Stimulated activated CD8-positive, alpha-beta memory T cell treated with anti-CD3 and anti-CD28 coated beads, Interleukin-2, amount 100 ng/mL, for 1 hour (primary cell): ENCODE results near the gene BLCAP.
"Not testable (repeated sequence)": the region's sequence is repeated elsewhere in the genome, so short reads cannot be mapped to it uniquely, and the experiment has no call there.

Experiments used
- DNase-seq, 2 donors: peaks; one replicate each; pipeline ENCODE4 v3.0.0-alpha.2; 2020; ENCODE audit warnings: low read depth in 2 of 2

Gene BLCAP

GRCh38 chr20:37484331-37484730 is 43.3 kb downstream of the BLCAP start:
- DNase-seq = no peak

DNA sequence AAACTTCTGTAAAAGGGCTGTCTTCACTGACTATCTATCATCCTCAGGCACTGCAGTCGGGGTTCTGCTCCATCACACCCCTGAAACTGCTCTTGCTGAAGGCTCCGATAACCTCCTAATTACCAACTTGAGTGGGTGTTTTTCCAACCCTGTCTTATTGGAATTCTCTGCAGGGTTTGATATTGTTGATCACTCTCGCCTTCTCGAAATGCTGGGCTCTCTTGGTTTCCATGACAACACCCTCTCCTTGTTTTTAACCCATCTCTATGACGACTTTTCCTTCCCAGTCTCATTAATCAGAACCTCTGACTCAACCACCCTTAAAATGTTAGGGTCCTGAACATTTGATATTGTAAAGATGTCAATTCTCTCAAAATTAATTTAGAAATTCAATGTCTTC is 46.1 kb downstream of the BLCAP start:
- no peak for DNase-seq

GRCh38 chr20:37480919-37481318 is 46.8 kb downstream of the BLCAP start:
- no peak for DNase-seq

GRCh38 chr20:37479925-37480691 is 47.6 kb downstream of the BLCAP start:
- DNase-seq = no peak

- no peak for DNase-seq
Measured at GRCh38 chr20:37479266-37479665, 48.4 kb downstream of the BLCAP start.

DNA sequence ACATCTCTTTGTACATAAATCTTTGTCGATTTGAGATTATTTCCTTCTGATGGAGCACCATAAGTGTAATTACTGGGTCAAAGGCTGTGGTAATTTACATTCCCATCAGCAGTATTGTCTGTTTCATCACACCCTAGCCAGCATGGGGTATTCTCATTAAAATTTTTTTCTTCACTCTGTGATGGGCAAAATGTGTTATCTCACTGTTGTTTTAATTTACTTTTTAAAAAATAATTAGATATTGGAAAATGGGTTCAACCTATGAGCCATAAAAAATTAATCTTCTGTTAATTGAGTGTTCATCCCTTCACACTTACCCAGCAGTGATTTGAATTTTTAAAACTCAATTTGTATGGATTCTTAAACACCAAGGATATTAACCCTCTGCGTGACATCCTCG is 50.6 kb downstream of the BLCAP start:
- no peak for DNase-seq

DNA sequence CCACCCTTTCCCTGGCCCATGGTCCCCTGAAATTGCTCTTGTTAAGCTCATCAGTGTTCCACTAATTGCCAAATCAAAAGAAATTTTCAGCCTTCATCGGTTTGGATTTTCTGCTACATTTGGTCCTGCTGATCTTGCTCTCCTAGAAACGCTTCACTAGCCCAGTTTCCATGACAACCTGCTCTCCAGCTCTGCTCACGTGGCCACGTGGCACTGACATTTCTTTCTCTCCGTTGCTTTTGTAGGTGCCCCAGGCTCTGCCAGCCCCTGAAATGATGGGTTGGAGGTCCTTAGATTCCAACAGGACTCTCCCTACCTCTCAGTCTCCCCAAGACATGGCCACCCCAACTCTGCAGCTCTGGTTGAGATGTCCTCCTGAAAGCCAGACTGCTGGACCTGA is 52.4 kb downstream of the BLCAP start:
- DNase-seq = no peak

DNA sequence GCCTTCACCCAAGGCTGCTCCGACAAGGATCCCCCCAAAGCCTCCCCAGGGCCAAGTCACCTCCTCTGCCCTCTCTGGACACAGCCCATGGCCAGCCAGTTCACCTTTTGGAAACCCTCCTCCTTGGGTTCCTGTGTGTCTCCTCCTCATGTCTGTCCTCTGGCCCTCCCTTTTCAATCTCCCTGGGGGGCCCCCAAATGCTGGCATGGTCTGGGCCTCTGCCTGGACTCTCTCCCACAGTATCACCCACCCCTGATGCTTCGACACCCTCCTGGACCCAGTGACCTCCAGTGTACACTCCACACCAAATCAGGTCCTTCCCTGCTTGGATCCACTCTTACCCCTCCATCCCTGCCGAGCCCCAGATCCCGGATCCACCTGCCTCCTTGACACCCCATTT is 53.3 kb downstream of the BLCAP start:
- DNase-seq = no peak

- DNase-seq = no peak
Measured at GRCh38 chr20:37473249-37474000, 54.3 kb downstream of the BLCAP start.

- not testable (repeated sequence) for DNase-seq
Measured at GRCh38 chr20:37472435-37472834, 55.2 kb downstream of the BLCAP start.

- DNase-seq = no peak
Measured at GRCh38 chr20:37471741-37472235, 55.9 kb downstream of the BLCAP start.

- not testable (repeated sequence) for DNase-seq
Measured at GRCh38 chr20:37470190-37470589, 57.5 kb downstream of the BLCAP start.

DNA sequence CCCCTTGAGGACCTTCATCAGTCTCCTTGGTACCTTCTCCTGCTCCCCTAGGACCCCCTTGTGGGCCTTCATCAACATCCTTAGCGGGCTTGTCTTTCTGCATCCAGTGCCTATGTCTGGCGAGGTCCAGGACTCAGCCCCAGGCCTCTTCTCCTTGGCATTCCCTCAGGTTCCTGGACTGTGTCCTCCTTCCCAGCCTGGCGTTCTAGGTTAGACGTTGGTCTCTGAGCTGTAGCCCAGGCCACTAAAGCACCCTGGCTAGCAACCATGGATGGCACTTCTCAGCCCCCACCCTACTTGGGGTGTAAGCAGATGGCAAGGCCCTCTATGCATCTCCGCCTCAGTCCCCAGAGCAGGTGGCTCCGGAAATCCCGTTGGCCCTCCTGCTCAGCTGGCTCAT is 58.1 kb downstream of the BLCAP start:
- no peak for DNase-seq

- no peak for DNase-seq
Measured at GRCh38 chr20:37468886-37469285, 58.8 kb downstream of the BLCAP start.
